Stomach (tissue), 4 donors: ENCODE measurements around the gene PNMA8A.

Experiments
- EP300 ChIP-seq: sonication (generic); formaldehyde crosslinking; IDR thresholded peaks from one replicate; pipeline ENCODE4 v1.6.1; 2017; ENCODE audit warnings: antibody characterized with exemption
- TF ChIP-seq, protein P1 (sequence below), 7 experiments: fragments of 450-650 bp in 4 of 7; fragments of 200-600 bp in 3 of 7; sonication (generic) in 3 of 7; IDR thresholded peaks; one replicate each; pipeline ENCODE4 v1.5.1; 2016 to 2019; ENCODE audit warnings: antibody characterized with exemption in 7 of 7, control low read depth in 2 of 7, mild to moderate bottlenecking in 1 of 7

DNA sequence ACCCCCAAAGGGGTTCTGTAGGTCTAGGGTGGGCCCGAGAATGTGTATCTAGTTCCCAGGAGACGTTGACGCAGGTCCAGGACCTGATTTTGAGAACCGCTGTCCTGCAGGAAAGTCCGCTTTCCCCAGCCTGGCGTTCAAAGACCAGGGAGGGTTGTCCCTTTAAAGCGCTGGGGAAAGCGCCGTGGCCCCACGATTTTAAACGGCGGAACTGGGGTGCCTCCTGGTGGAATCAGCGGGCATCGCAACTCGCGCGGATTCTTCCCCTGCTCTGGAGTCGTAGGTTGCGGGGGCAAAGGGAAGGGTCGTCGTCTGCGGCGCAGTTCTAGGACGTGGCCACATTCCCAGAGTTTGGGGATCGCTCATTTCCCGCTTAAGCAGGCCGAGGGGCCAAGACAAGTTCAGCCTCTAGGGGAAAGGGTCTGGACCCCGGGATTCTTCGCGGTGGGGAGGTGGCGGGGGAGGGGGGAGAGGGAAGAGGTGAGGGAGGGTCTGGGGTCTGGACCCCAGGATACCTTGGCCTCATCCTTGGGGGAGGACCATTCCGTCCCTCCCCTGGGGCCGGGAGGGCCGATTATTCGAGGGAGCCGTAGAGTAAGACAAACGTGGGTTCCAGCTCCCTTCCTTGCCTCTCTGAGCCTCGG, 16.6 kb upstream of the PNMA8A start:
- TF ChIP-seq EP300, result no peak
- TF ChIP-seq, protein P1, sequence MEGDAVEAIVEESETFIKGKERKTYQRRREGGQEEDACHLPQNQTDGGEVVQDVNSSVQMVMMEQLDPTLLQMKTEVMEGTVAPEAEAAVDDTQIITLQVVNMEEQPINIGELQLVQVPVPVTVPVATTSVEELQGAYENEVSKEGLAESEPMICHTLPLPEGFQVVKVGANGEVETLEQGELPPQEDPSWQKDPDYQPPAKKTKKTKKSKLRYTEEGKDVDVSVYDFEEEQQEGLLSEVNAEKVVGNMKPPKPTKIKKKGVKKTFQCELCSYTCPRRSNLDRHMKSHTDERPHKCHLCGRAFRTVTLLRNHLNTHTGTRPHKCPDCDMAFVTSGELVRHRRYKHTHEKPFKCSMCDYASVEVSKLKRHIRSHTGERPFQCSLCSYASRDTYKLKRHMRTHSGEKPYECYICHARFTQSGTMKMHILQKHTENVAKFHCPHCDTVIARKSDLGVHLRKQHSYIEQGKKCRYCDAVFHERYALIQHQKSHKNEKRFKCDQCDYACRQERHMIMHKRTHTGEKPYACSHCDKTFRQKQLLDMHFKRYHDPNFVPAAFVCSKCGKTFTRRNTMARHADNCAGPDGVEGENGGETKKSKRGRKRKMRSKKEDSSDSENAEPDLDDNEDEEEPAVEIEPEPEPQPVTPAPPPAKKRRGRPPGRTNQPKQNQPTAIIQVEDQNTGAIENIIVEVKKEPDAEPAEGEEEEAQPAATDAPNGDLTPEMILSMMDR (IDR thresholded peaks at IDR 0.05), result peak in 5 of 7 experiments; percentile 89 to 97 (median 95)
